ENCODE data around the gene CDK3. TPM values are rescaled to one million over a fixed set of nuclear protein-coding genes. Genes with fewer than 3 reads are reported as not detected.

Gene CDK3
- total and polyA plus RNA-seq, 12 donors: 0.52 to 11.3 (median 1.5) TPM

DNA sequence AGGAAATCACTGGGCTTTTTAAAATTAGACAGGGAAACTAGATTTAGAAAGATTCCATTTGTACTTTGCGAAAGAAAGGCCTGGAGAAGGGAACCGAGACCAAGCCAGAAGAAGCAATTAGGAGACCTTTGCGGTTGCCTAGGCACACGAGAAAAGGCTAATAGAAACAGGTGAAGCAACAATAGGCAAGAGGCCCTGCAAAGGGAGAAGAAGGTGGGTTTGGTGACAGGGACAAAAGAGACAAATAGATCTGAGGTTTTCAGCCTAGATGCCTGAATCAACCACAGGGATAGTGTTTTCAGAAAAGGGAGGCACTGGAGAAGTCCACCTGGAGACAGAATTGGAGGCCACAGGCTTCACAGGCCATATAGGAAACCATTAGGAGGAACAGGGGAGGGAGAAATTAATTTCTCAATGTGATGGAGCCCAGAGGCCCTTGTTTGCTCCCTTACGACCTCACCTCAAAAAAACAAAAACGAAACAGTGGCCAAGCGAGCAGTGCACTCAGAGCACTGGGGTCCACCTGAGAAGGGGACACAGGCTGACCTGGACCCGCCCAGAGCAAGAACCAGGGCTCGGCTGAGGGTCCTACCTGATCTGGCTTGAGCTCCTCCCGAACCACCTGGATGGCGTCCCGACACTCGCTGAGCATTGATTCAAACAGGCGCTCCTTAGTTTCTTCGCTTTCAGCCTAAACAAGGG, 49.3 kb downstream of the CDK3 start:
- Histone ChIP-seq H3K27ac (no peak overlapping the region), H3K4me3 (no peak overlapping the region)

GRCh38 chr17:76050538-76051467, 50.1 kb downstream of the CDK3 start:
- no peak overlapping the region for H3K27ac ChIP-seq
- ATAC-seq (no peak), DNase-seq (no peak)
- no peaks in the 10 kb centered on the region for H3K27me3 ChIP-seq
- peaks cover 0 to 100% (median 72%) of the 10 kb centered on the region in 9 donors for H3K36me3 ChIP-seq
- H3K4me1 ChIP-seq: peaks cover 0 to 3% (median 0%) of the 10 kb centered on the region in 9 donors
- H3K4me3 ChIP-seq: no peak overlapping the region
- WGBS, 2 donors: 91 to 94% methylated on average over 11 of the region's 11 CpGs
- intact Hi-C loops (cut with DNase I): no loop called here
- H3K9me3 ChIP-seq: no peaks in the 10 kb centered on the region
- TF ChIP-seq, protein P1, sequence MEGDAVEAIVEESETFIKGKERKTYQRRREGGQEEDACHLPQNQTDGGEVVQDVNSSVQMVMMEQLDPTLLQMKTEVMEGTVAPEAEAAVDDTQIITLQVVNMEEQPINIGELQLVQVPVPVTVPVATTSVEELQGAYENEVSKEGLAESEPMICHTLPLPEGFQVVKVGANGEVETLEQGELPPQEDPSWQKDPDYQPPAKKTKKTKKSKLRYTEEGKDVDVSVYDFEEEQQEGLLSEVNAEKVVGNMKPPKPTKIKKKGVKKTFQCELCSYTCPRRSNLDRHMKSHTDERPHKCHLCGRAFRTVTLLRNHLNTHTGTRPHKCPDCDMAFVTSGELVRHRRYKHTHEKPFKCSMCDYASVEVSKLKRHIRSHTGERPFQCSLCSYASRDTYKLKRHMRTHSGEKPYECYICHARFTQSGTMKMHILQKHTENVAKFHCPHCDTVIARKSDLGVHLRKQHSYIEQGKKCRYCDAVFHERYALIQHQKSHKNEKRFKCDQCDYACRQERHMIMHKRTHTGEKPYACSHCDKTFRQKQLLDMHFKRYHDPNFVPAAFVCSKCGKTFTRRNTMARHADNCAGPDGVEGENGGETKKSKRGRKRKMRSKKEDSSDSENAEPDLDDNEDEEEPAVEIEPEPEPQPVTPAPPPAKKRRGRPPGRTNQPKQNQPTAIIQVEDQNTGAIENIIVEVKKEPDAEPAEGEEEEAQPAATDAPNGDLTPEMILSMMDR (IDR thresholded peaks at IDR 0.05): no peak

More for the DNA sequence above, 49.3 kb downstream of the CDK3 start:
- TF ChIP-seq, protein P1 (IDR thresholded peaks at IDR 0.05): no peak
- 94% methylated on average over 15 of the region's 15 CpGs for WGBS, 2 donors
- ATAC-seq (no peak), DNase-seq (no peak)
- Histone ChIP-seq H3K4me1 (peaks cover 0 to 3% (median 0%) of the 10 kb centered on the region in 9 donors), H3K9me3 (no peaks in the 10 kb centered on the region), H3K27me3 (no peaks in the 10 kb centered on the region), H3K36me3 (peaks cover 5 to 100% (median 77%) of the 10 kb centered on the region in 9 donors)
- intact Hi-C loops (cut with DNase I): no loop called here

GRCh38 chr17:76051561-76051960, 50.9 kb downstream of the CDK3 start:
- no peak overlapping the region for H3K27ac ChIP-seq
- intact Hi-C loops (cut with DNase I): no loop called here
- H3K27me3 ChIP-seq: no peaks in the 10 kb centered on the region

More at GRCh38 chr17:76051561-76051960, 50.9 kb downstream of the CDK3 start:
- ATAC-seq (no peak), DNase-seq (no peak)
- WGBS, 2 donors: 93 to 97% methylated on average over 6 of the region's 6 CpGs
- Histone ChIP-seq H3K9me3 (no peaks in the 10 kb centered on the region), H3K4me3 (no peak overlapping the region), H3K36me3 (peaks cover 0 to 100% (median 72%) of the 10 kb centered on the region in 9 donors), H3K4me1 (peaks cover 0 to 3% (median 0%) of the 10 kb centered on the region in 9 donors)
- TF ChIP-seq, protein P1 (IDR thresholded peaks at IDR 0.05): no peak

All from heart right ventricle (tissue), 16 donors.